ENCODE data around the gene CHSY3.

- no peak for TF ChIP-seq POLR2A (IDR thresholded peaks at IDR 0.05; ENCODE audit: low read length)
- TF ChIP-seq GATA1 (IDR thresholded peaks at IDR 0.05; ENCODE audit: low read depth, low read length), result no peak
Observed at GRCh38 chr5:130011986-130012385, 107.7 kb downstream of the CHSY3 start.
